Left kidney (tissue), 2 donors: ENCODE results near the gene PLCH1. TPM values are rescaled to one million over a fixed set of nuclear protein-coding genes. Genes with fewer than 3 reads are reported as not detected.
A peak's percentile ranks its signal among the peaks of the same experiment; 100 is the strongest.

Experiments used
- DNase-seq: peaks from one replicate; pipeline ENCODE4 v3.0.0-alpha.2; 2013
- polyA plus RNA-seq: library from polyadenylated mRNA; unstranded; fragments of 120-200 nt; gene quantifications from one replicate; pipeline ENCODE4 v1.2.1, GENCODE V29; 2013; ENCODE audit not compliant: insufficient read length

Gene PLCH1
- polyA plus RNA-seq, 1 donor: 13.6 TPM

GRCh38 chr3:155746703-155747102, 1.8 kb upstream of the PLCH1 start:
- DNase-seq: no peak

GRCh38 chr3:155745795-155746550, 1.1 kb upstream of the PLCH1 start:
- DNase-seq: no peak

GRCh38 chr3:155744010-155744625, 753 bp downstream of the PLCH1 start:
- peak; percentile 80 for DNase-seq

- DNase-seq: no peak
These were observed 1.3 kb downstream of the PLCH1 start for GRCh38 chr3:155743606-155744005.

GRCh38 chr3:155742349-155742965, 2.4 kb downstream of the PLCH1 start:
- DNase-seq: no peak

GRCh38 chr3:155741603-155742002, 3.3 kb downstream of the PLCH1 start:
- no peak for DNase-seq

DNA sequence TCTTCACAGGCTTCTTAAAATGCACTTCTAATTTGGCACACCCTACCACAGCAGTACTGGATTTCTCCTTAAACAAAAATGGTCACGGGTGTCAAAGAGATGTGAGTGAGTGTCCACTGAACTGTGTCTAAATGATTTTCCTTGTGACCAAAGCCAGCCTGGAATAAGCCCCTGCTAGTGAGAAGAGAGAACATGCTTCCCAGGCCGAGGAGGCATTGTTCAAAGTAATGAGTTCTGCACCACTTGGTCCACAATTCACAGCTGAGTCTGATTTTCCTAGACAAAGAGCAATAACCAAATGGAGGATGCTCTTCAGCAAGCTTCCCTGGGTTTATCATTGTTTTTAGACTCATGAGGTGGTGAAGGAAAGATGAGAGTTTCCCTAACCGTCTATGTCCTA, 3.8 kb downstream of the PLCH1 start:
- no peak for DNase-seq

DNA sequence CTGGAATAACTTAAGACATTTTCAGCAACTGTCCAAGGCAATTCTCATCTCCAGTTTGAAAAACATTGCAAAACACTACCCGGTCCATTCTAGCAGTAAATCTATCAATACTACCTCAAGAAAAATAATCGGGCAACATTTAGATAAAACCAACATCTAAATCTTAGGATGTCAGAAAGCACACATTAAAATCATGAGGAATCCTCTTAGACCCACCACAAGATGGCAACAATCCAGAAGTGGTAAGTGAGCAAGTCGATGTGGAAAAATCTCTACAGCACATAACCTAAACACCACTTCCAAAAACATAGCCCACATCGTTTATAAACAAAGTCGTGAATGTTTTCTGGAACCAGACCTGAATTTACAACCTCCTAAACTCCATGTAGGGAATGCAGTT, 5.7 kb downstream of the PLCH1 start:
- DNase-seq: no peak

DNA sequence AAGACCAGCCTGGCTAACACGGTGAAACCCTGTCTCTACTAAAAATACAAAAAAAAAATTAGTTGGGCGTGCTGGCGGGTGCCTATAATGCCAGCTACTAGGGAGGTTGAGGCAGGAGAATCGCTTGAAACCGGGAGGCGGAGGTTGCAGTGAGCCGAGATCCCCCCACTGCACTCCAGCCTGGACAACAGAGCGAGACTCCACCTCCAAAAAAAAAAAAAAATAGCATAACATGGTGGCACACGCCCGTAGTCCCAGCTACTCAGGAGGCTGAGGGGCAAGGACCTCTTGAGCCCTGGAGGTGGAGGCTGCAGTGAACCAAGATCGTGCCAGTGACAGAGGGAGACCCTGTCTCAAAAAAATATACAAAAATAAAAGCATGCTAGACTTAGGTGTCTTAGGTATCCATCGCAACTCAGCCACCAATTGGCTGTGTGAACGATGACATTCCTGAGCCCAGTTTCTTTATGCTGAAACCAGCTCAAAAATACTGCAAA, 6.2 kb downstream of the PLCH1 start:
- no peak for DNase-seq

DNA sequence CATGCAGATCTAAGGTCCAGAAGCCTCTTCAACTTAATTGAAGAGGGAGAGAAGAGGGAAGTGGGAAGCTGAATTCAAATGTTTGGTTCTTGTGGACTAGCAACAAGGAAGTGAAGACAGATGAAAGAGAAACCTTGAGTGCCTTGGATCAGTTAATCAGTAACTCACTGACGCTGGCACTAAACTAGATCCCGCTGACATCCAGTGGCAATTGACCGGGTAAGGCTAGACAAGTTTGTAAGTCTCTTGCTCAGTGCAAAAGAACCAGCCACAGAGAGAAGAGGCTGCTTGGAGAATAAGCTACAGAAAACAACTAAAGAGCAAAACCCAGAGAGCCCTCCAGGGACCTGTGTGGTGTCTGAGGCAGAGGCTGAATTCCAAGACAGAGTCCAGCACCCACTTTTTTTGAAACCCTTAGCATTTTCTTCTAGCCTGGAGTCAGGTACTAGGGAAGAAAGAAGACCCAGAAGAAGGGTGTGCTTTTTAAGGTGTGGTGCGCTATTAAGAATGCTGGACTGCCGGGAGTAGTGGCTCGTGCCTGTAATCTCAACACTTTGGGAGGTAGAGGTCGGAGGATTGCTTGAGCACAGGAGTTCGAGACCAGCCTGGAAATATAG, 6.9 kb downstream of the PLCH1 start:
- peak; percentile 79 for DNase-seq

DNA sequence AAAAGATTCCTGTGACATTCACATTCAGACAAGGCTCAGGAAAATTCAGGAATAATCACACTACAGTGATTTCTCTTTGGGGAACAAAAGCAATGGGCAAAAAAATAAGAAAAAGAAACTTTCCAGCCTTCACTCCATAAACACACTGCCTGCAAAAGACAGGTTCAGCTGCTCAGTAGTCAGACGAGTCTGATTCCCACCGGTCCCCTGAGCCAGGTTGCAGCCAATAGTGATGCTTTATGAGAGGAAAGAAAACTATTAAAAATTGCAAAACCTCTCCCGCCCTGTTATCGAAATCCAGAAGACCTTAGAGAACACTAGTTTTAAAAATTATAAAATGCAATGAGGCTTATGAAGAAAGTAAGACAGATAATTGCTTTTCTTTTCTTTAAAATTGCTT, 8.5 kb downstream of the PLCH1 start:
- no peak for DNase-seq

DNA sequence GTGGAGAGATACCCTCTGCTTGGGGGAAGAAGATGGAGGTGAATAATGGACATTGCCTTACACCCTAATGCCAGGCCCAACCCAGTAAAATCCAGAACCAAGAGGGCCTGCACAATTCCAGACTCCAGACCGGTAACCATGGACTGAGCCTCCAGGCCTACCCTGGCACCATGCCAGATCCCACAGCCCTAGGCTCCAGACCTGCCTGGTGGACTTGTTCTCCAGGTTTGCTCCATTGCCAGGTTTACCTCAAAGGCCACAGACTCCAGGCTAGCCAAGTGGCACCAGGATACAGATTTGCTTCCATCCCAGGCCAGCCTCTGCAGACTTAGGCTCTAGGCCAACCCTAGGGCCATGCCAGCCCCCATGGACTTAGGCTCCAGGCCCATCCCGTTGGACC, 14.0 kb downstream of the PLCH1 start:
- no peak for DNase-seq

DNA sequence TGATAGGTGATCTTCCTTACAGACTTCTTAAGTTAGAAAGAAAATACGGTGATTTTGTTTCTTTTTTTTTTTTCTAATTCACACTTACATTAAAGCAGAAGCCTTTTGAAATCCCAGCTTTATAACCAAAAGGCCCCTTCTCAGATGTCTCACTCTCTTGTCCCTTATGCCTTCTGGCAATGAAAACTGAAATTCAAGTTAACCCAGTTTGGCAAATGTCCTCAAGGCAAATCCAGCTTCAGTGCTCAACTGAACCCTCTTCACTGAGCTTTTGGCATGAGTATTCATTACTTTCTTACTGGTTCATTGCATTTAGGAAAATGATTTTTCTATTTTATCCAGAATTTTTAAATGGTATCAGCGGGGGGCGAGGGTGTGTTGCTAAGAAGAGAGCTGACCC, 17.0 kb downstream of the PLCH1 start:
- DNase-seq: no peak

DNA sequence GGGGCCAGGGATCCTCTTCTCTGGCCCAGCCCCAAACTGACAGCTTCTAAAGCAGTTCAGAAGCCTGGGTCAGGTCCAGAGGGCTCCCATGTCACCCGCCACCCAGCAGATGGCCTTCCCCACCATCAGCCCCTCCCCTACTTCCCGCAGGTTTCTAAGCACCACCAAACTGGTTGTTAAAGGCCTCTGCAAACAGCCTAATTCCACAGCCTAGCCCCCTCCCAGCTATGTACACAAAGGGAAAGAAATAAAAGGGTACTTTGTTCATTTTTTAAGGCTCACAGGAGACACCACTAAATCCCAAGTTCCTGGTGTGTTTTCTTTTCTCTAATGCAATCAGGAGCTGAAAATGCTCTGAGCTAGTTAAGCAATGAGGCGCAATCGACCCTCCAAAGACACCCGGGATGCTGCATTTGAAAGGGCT, 30.6 kb downstream of the PLCH1 start:
- no peak for DNase-seq

DNA sequence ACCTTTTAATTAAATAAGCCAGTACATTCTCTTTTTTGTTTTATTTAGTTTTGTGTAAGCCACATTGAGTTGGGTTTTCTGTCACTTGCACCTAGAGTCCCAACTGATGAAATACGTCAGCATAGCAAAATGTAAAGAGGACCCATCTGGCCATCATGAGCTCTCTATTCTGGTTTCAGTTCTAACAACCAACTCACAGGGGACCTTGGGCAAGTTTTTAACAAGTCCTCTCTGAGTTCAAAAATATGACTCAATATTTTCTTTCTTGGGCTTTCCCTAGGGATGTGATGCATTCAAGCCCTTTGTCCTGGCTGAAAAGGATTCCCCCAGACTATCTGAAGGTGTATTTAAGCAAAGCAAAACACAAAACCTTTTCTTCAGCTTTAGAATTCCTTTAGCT, 32.9 kb downstream of the PLCH1 start:
- no peak for DNase-seq

DNA sequence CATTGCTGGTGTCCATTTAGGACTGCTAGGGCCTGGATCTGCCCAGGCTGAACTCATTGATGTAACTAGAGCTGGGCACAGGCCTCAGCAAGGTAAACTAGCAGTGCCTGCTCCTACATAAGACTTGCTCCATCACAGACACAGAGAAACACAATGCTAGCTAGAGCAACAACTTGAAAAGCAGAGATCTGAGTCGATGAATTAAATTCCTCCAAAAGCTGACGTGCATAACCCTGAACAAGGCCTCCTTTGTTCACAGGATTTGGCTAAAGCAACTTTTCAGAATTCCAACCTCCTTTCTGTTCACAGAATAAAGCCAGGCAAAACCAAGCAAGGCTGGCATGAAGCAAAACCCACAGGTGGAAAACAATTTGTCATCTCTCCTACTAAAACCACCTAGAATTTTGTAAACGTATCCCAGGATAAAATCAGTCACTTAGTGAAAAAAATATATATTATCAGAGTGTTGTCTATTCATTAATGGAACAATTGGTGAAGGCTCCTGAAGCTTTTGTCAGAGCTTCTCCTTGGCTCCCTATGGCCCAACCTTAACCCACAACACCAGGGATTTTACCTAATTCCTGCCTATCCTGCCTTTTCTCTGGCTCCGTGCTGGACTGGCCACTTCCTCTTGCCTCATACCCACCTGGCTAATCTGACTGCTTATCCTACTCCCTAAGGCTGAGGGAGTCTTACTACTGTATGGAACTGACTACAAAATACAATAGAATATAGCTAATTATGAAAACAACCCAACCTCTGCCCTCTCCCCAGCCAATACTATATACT, 39.9 kb downstream of the PLCH1 start:
- no peak for DNase-seq

DNA sequence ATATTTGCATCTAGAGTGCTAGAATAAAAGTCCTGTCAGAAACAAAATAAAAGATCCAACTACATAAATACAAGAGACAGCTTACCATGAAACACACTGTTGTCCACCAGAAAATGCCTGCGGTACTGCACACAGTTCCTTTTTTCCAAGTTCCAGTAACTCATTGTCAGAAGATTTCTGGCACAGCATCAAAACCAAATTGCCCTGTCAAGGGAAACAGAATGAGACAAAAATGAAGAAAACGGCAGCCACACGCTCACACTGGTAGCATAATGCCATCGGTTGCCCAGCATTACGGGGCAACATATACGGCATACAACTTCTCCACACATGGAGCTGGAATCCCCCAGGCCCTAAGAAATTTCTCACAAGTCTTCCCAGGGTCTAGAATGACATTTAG, 40.8 kb downstream of the PLCH1 start:
- no peak for DNase-seq

DNA sequence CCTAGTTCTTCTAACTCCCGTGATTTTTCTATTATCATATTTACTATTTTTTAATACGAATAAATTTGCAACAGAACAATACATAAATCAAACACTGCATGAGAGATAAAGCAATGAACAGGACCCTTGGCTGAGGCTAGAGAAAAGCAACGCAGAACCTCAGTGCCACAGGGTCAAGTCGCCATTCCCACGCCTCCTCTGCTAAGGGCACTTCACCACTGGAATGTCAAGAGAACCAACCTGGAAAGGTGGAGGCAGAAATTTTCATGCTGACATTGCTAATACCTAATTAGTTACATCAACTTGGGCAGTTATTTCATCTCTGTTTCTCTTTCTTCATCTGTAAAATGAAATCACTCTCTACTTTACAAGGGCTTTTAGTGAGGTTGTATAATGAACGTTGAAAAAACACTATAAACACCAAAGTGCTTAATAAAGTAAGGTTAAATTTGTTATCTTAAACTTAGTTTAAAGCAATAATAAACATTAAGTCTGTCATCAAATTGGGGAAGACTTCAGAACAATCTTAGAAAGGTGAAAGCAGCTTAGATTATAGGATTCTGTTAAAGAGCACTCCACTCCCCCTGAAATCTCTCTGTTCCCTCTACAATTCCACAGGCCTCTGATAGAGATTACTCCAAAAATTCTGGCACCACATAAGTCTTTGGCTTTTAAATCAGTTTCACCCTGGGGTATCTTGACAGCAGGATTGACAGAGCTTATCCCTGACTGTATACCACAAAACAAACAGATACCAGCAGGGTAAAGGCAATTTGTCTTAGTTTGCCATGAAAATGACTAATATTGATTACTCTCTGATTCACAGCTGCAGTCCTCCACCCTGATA, 41.9 kb downstream of the PLCH1 start:
- DNase-seq: no peak

DNA sequence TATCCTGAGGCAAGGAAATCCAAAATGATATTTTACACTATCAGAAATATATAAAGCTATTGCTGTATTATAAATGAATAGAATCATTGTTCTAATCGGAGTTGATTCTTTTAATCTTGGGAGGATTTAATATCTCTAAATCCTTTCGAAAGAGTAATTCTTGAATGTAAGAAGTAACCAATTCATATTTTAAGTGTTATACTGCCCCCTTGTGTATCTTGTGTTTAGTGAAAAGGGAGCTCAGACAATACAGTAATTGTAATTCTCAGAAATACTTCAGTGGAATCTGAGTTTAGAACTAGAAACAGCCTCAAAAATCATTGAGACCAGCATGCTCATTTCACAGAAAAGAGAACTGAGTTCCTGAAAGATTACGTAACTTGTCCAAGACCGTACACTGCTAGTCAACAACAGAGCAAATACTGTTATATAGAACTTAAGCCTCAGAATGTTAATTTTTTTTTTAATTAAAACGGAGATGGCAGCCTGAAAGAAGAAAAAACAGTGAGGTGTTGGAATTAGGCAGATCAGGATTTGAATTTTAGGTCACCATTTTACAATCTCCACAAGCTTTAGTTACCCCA, 42.9 kb downstream of the PLCH1 start:
- DNase-seq: peak; percentile 62

- DNase-seq: no peak
These were observed 47.3 kb downstream of the PLCH1 start for GRCh38 chr3:155697542-155697941.

DNA sequence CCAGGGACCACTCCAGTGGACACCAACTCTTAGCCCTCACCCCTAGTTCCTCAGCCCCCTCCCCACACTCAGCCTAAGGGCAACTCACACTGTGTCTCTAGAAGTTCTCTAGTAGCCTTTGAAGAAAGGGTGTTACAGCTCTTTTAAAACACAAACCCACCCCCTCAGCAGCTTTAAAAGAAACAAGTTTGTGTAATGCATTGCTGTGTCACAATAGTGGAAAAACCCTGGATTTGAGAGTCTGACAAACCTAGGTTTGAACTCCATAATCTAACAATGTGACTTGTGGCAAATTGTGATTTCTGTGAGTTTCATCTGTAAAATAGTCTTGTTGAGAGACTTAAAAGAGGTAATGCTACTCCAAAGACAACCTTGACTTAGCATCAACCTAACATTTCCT, 54.0 kb downstream of the PLCH1 start:
- no peak for DNase-seq
